ENCODE measurements around the gene ATG13. TPM values are rescaled to one million over a fixed set of nuclear protein-coding genes. Genes with fewer than 3 reads are reported as not detected.

ATG13 gene
- total RNA-seq, 1 experiment from 2014 or later: 69.2 TPM

- Histone ChIP-seq H3K9me2 (ENCODE audit: insufficient read depth) (no peaks in the 10 kb centered on the region), H3K36me3 (ENCODE audit: control insufficient read depth in 1 of 2, insufficient read depth in 2 of 2, low read length in 2 of 2) (peaks cover 10 to 12% of the 10 kb centered on the region in 2 experiments; a peak in 3 of 4 replicates), H3K27me3 (ENCODE audit: insufficient read depth, low read length) (no peaks in the 10 kb centered on the region), H3K4me3 (replicated peaks in 1 of 2; ENCODE audit: low read depth in 1 of 2, low read length in 2 of 2) (no peak overlapping the region), H3K27ac (ENCODE audit: low read depth, low read length) (no peak overlapping the region), H4K20me1 (ENCODE audit: insufficient read depth) (no peaks in the 10 kb centered on the region), H2AFZ (ENCODE audit: low read depth, low read length, poor library complexity, severe bottlenecking) (no peak overlapping the region), H3K4me1 (ENCODE audit: control insufficient read depth in 1 of 2, insufficient read depth in 2 of 2, low read length in 2 of 2) (no peaks in the 10 kb centered on the region), H3K4me2 (ENCODE audit: low read length) (no peak overlapping the region), H3K79me2 (ENCODE audit: insufficient read depth, low read length) (no peaks in the 10 kb centered on the region), H3K9ac (ENCODE audit: low read length) (no peak overlapping the region), H3K9me3 (ENCODE audit: control insufficient read depth in 1 of 2, insufficient read depth in 1 of 2, low read depth in 1 of 2, low read length in 2 of 2) (no peaks in the 10 kb centered on the region)
- DNase-seq (ENCODE audit: low read depth, low spot score) (no peak), ATAC-seq (no peak)
- intact Hi-C loops (cut with micrococcal nuclease): no loop called here
- ChIA-PET RAD21 (ENCODE audit: low non-redundant PET in 1 of 2, low total read pairs in 2 of 2, uncharacterized antibody in 2 of 2, unreplicated experiment in 2 of 2) (no interaction called here), CTCF (no interaction called here), POLR2A (no interaction called here)
- BruUV-seq (replicated peaks): no TSS peak
- TF ChIP-seq, protein P1, sequence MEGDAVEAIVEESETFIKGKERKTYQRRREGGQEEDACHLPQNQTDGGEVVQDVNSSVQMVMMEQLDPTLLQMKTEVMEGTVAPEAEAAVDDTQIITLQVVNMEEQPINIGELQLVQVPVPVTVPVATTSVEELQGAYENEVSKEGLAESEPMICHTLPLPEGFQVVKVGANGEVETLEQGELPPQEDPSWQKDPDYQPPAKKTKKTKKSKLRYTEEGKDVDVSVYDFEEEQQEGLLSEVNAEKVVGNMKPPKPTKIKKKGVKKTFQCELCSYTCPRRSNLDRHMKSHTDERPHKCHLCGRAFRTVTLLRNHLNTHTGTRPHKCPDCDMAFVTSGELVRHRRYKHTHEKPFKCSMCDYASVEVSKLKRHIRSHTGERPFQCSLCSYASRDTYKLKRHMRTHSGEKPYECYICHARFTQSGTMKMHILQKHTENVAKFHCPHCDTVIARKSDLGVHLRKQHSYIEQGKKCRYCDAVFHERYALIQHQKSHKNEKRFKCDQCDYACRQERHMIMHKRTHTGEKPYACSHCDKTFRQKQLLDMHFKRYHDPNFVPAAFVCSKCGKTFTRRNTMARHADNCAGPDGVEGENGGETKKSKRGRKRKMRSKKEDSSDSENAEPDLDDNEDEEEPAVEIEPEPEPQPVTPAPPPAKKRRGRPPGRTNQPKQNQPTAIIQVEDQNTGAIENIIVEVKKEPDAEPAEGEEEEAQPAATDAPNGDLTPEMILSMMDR (IDR thresholded peaks at IDR 0.05 in 2 of 3, conservative IDR thresholded peaks at IDR 0.05 in 1 of 3; ENCODE audit: borderline replicate concordance in 1 of 3, insufficient read depth in 1 of 3, low read depth in 2 of 3, low read length in 2 of 3): no peak
- TF ChIP-seq CEBPB (IDR thresholded peaks at IDR 0.05; ENCODE audit: low read depth) (no peak), SP1 (IDR thresholded peaks at IDR 0.05; ENCODE audit: low read depth) (no peak)
These were observed 39.8 kb downstream of the ATG13 start for GRCh38 chr11:46657186-46657585.

GRCh38 chr11:46658259-46658658 is 40.9 kb downstream of the ATG13 start:
- POLR2A ChIA-PET: no interaction called here
- no peak for DNase-seq (ENCODE audit: low read depth, low spot score)
- TF ChIP-seq, protein P2, sequence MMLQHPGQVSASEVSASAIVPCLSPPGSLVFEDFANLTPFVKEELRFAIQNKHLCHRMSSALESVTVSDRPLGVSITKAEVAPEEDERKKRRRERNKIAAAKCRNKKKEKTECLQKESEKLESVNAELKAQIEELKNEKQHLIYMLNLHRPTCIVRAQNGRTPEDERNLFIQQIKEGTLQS (IDR thresholded peaks at IDR 0.05): no peak
- no peak for TF ChIP-seq POLR2AphosphoS5 (IDR thresholded peaks at IDR 0.05; ENCODE audit: low read depth, low read length)
- no peak for TF ChIP-seq ZFX (IDR thresholded peaks at IDR 0.05)
- TF ChIP-seq EGR1 (IDR thresholded peaks at IDR 0.05; ENCODE audit: low read depth): no peak
- no peak for TF ChIP-seq TCF7L2 (IDR thresholded peaks at IDR 0.05; ENCODE audit: borderline replicate concordance, extremely low read depth, insufficient read depth, insufficient read length)
- no peak for TF ChIP-seq EZH2phosphoT487 (IDR thresholded peaks at IDR 0.05; ENCODE audit: borderline replicate concordance)
- TF ChIP-seq FOSL1 (IDR thresholded peaks at IDR 0.05; ENCODE audit: low read depth): no peak
- TF ChIP-seq ZBTB33 (IDR thresholded peaks at IDR 0.05; ENCODE audit: extremely low read depth, insufficient replicate concordance, low read length): no peak
- TF ChIP-seq RAD21 (IDR thresholded peaks at IDR 0.05; ENCODE audit: low read depth): no peak
- no peak for TF ChIP-seq ZNF274 (IDR thresholded peaks at IDR 0.05; ENCODE audit: low read depth, low read length)
- no peak for TF ChIP-seq SP1 (IDR thresholded peaks at IDR 0.05; ENCODE audit: low read depth)
- TF ChIP-seq EZH2 (IDR thresholded peaks at IDR 0.05): no peak
- TF ChIP-seq MAX (IDR thresholded peaks at IDR 0.05): no peak
- no peak for TF ChIP-seq ELF1 (IDR thresholded peaks at IDR 0.05; ENCODE audit: borderline replicate concordance, low read depth)
- no peak for TF ChIP-seq CBX3 (IDR thresholded peaks at IDR 0.05; ENCODE audit: low read depth)
- no peak for TF ChIP-seq SRF (IDR thresholded peaks at IDR 0.05; ENCODE audit: low read depth)
- TF ChIP-seq CEBPB (IDR thresholded peaks at IDR 0.05; ENCODE audit: low read depth): no peak

More at GRCh38 chr11:46658259-46658658, 40.9 kb downstream of the ATG13 start:
- no peaks in the 10 kb centered on the region for H3K9me3 ChIP-seq (ENCODE audit: control insufficient read depth in 1 of 2, insufficient read depth in 1 of 2, low read depth in 1 of 2, low read length in 2 of 2)
- no peaks in the 10 kb centered on the region for H3K4me1 ChIP-seq (ENCODE audit: control insufficient read depth in 1 of 2, insufficient read depth in 2 of 2, low read length in 2 of 2)
- CTCF ChIA-PET: no interaction called here
- no peaks in the 10 kb centered on the region for H3K27me3 ChIP-seq (ENCODE audit: insufficient read depth, low read length)
- no peaks in the 10 kb centered on the region for H4K20me1 ChIP-seq (ENCODE audit: insufficient read depth)
- no peaks in the 10 kb centered on the region for H3K9me2 ChIP-seq (ENCODE audit: insufficient read depth)
- BruUV-seq (replicated peaks): no TSS peak
- H2AFZ ChIP-seq (ENCODE audit: low read depth, low read length, poor library complexity, severe bottlenecking): no peak overlapping the region
- ATAC-seq: no peak
- no peak overlapping the region for H3K4me3 ChIP-seq (replicated peaks in 1 of 2; ENCODE audit: low read depth in 1 of 2, low read length in 2 of 2)
- no peaks in the 10 kb centered on the region for H3K79me2 ChIP-seq (ENCODE audit: insufficient read depth, low read length)
- H3K36me3 ChIP-seq (ENCODE audit: control insufficient read depth in 1 of 2, insufficient read depth in 2 of 2, low read length in 2 of 2): peaks cover 10 to 11% of the 10 kb centered on the region in 2 experiments; a peak in 3 of 4 replicates
- no peak overlapping the region for H3K4me2 ChIP-seq (ENCODE audit: low read length)
- RAD21 ChIA-PET (ENCODE audit: low non-redundant PET in 1 of 2, low total read pairs in 2 of 2, uncharacterized antibody in 2 of 2, unreplicated experiment in 2 of 2): no interaction called here
- intact Hi-C loops (cut with micrococcal nuclease): no loop called here
- H3K9ac ChIP-seq (ENCODE audit: low read length): no peak overlapping the region
- H3K27ac ChIP-seq (ENCODE audit: low read depth, low read length): no peak overlapping the region
